Measurements from ENCODE around the gene VKORC1.

The VKORC1 gene

DNA sequence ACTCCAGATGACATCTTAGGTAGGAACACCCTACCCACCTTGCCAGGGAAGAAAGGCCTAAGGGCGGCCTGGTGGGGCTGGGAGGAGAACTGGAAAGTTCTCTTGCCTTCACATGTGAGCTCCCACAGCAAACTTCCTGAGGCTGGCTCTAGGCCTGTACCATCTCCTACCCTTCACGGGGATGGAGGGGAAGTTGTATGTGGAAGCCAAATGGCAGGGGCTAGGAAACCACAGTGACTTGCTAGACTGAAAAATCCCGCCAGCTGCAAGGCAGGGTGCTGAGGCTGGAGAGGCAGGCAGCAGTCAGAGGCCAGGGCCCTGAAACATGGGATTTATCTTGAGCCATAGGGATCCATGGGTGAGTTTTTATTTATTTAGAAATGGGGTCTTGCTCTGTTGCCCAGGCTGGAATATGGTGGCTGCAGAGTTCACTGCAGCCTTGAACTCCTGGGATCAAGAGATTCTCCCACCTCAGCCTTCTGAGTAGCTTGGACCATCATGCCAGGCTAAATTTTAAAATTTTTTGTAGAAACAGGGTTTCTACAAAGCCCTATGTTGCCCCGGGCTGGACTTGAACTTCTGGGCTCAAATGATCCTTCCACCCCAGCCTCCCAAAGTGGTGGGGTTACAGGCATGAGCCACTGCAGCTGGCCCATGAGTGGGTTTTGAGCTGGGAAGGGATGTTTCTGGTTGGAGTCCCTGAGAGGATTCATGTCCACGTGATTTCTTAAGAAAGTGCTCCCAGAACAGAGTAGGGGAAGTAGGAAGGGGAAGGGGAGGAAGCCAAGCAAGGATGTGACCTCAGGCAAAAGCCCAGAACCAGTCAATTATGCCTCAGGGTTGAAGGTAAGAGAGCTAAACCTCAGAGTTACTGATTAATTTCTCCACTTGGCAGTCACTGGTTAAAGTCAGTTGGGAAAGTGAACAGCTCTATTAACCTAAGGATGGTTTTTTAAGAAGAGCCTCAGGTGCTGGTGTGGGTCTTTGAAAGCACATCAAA is 18.8 kb upstream of the VKORC1 start:
- TF ChIP-seq, protein P1, sequence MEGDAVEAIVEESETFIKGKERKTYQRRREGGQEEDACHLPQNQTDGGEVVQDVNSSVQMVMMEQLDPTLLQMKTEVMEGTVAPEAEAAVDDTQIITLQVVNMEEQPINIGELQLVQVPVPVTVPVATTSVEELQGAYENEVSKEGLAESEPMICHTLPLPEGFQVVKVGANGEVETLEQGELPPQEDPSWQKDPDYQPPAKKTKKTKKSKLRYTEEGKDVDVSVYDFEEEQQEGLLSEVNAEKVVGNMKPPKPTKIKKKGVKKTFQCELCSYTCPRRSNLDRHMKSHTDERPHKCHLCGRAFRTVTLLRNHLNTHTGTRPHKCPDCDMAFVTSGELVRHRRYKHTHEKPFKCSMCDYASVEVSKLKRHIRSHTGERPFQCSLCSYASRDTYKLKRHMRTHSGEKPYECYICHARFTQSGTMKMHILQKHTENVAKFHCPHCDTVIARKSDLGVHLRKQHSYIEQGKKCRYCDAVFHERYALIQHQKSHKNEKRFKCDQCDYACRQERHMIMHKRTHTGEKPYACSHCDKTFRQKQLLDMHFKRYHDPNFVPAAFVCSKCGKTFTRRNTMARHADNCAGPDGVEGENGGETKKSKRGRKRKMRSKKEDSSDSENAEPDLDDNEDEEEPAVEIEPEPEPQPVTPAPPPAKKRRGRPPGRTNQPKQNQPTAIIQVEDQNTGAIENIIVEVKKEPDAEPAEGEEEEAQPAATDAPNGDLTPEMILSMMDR (IDR thresholded peaks at IDR 0.05; ENCODE audit: insufficient read depth, low read length, poor library complexity, severe bottlenecking), result no peak
- H3K36me3 ChIP-seq (ENCODE audit: control insufficient read depth, insufficient read depth, low read length), result peaks cover 24% of the 10 kb centered on the region
- H3K4me3 ChIP-seq (replicated peaks; ENCODE audit: low read depth, low read length), result no peak overlapping the region
- no peaks in the 10 kb centered on the region for H3K27me3 ChIP-seq (replicated peaks; ENCODE audit: control insufficient read depth, insufficient read depth, low read length)
- DNase-seq (ENCODE audit: extremely low read depth, insufficient read length), result no peak

DNA sequence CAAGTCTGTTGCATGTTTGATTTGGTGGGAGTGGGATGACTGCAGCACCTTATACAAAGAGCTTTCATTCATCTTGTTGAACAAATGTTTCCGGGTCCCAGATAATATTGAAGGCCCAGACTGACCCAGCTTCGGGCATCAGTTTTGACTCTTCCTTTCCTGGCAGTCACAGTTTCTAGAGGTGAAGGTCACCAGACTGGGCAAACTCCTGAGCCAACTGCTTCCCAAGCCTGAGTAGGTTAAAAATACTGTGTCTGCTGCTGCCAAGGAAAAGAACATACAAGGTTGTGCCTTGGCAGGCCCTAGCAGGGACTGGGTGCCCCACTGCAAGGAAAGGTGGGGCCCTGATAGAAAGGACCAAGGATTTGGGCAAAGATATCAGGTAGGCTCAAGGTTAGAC is 18.1 kb upstream of the VKORC1 start:
- TF ChIP-seq, protein P1 (IDR thresholded peaks at IDR 0.05; ENCODE audit: insufficient read depth, low read length, poor library complexity, severe bottlenecking), result no peak
- H3K4me3 ChIP-seq (replicated peaks; ENCODE audit: low read depth, low read length), result no peak overlapping the region
- no peak for DNase-seq (ENCODE audit: extremely low read depth, insufficient read length)
- H3K36me3 ChIP-seq (ENCODE audit: control insufficient read depth, insufficient read depth, low read length), result peaks cover 24% of the 10 kb centered on the region
- no peaks in the 10 kb centered on the region for H3K27me3 ChIP-seq (replicated peaks; ENCODE audit: control insufficient read depth, insufficient read depth, low read length)

DNA sequence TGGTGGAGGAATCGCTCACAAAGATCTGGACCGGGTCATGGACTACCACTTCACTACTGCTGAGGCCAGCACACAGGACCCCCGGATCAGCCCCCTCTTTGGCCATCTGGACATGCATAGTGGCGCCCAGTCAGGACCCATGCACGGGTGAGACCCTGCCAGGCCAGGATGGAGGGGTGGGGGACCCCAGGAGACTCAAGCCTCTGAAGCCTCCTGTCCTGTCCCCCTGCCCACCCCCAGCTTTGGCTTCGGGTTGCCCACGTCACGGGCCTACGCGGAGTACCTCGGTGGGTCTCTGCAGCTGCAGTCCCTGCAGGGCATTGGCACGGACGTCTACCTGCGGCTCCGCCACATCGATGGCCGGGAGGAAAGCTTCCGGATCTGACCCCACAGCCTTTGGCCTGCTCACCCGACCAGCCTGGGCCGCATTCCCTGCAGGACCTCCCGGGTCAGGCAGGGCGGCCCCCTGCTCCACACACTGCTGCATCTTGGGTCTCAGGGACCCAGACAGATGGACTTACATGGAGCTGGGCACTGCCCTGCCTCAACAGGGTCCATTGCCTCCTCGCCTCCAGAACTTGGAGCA is 17.4 kb upstream of the VKORC1 start:
- Histone ChIP-seq H3K36me3 (ENCODE audit: control insufficient read depth, insufficient read depth, low read length) (peaks cover 24% of the 10 kb centered on the region), H3K27me3 (replicated peaks; ENCODE audit: control insufficient read depth, insufficient read depth, low read length) (no peaks in the 10 kb centered on the region), H3K4me3 (replicated peaks; ENCODE audit: low read depth, low read length) (no peak overlapping the region)
- TF ChIP-seq, protein P1 (IDR thresholded peaks at IDR 0.05; ENCODE audit: insufficient read depth, low read length, poor library complexity, severe bottlenecking), result no peak
- no peak for DNase-seq (ENCODE audit: extremely low read depth, insufficient read length)

DNA sequence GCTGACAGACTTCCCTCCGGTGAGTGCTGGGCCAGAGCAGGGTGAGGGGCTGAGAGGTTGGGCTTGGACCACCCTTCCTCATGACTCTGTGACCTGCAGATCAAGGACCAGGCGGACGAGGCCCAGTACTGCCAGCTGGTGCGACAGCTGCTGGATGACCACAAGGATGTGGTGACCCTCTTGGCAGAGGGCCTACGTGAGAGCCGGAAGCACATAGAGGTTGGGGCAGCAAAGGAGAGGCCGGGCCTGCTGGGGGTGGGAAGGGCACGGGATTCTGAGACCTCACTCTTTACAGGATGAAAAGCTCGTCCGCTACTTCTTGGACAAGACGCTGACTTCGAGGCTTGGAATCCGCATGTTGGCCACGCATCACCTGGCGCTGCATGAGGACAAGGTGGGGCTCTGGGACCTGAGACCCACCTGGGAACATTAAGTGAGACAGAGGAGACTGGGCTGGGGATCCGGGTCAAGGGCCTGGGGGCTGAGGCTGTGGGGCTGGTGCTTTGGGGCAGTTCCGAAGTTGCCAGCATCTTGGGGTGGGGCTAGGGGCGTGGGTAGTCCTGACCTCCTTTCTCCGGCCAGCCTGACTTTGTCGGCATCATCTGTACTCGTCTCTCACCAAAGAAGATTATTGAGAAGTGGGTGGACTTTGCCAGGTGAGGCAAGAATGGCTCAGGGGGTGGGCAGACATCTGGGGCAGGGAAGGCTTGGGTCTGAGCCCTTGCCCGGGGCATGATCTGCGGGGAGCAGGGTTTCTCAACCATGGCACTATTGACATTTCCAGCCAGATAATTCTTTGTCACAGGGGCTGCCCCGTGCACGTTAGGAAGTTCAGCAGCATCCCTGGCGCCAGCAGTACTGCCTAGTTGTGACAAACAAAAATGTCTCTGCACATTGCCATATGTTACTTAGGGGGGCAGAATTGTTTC is 15.8 kb upstream of the VKORC1 start:
- no peak overlapping the region for H3K4me3 ChIP-seq (replicated peaks; ENCODE audit: low read depth, low read length)
- DNase-seq (ENCODE audit: extremely low read depth, insufficient read length), result no peak
- TF ChIP-seq, protein P1 (IDR thresholded peaks at IDR 0.05; ENCODE audit: insufficient read depth, low read length, poor library complexity, severe bottlenecking), result no peak
- H3K36me3 ChIP-seq (ENCODE audit: control insufficient read depth, insufficient read depth, low read length), result peaks cover 24% of the 10 kb centered on the region
- H3K27me3 ChIP-seq (replicated peaks; ENCODE audit: control insufficient read depth, insufficient read depth, low read length), result no peaks in the 10 kb centered on the region

DNA sequence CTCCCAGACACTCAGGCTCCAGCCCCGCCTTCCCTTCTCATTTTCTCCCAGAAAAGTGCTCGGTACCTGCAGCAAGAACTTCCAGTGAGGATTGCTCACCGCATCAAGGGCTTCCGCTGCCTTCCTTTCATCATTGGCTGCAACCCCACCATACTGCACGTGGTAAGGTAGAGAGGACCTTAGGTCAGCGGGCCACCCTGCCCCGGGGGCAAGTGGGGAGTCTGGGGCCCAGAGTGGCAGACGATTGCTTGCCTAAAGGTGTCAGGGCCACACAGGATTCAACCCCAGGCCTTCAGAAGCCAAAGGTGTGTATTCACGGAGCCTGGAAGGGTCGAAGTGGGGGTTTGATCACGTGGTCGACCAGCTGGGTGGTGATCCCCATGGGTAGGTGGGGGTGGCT is 15.0 kb upstream of the VKORC1 start:
- no peak for DNase-seq (ENCODE audit: extremely low read depth, insufficient read length)
- TF ChIP-seq, protein P1 (IDR thresholded peaks at IDR 0.05; ENCODE audit: insufficient read depth, low read length, poor library complexity, severe bottlenecking), result no peak
- no peak overlapping the region for H3K4me3 ChIP-seq (replicated peaks; ENCODE audit: low read depth, low read length)

More for the DNA sequence above, 15.0 kb upstream of the VKORC1 start:
- no peaks in the 10 kb centered on the region for H3K27me3 ChIP-seq (replicated peaks; ENCODE audit: control insufficient read depth, insufficient read depth, low read length)
- H3K36me3 ChIP-seq (ENCODE audit: control insufficient read depth, insufficient read depth, low read length), result peaks cover 24% of the 10 kb centered on the region
